ENCODE results near the gene SDF4. TPM values are rescaled to one million over a fixed set of nuclear protein-coding genes. Genes with fewer than 3 reads are reported as not detected.

Gene SDF4
- total RNA-seq, 4 donors from 2014 or later = 109 to 144 (median 138) TPM

GRCh38 chr1:1256956-1257871 is 25.4 kb upstream of the SDF4 start:
- Histone ChIP-seq H3K4me1 (no peaks in the 10 kb centered on the region), H3K27ac (no peak overlapping the region), H3K27me3 (no peaks in the 10 kb centered on the region), H3K9me3 (no peaks in the 10 kb centered on the region), H3K36me3 (peaks cover 34 to 42% of the 10 kb centered on the region in 2 donors), H3K4me3 (replicated peaks in 1 of 3) (no peak overlapping the region)
- DNase-seq = no peak
- WGBS, 2 donors = 92 to 95% methylated on average over 30 of the region's 31 CpGs
- TF ChIP-seq, protein P1, sequence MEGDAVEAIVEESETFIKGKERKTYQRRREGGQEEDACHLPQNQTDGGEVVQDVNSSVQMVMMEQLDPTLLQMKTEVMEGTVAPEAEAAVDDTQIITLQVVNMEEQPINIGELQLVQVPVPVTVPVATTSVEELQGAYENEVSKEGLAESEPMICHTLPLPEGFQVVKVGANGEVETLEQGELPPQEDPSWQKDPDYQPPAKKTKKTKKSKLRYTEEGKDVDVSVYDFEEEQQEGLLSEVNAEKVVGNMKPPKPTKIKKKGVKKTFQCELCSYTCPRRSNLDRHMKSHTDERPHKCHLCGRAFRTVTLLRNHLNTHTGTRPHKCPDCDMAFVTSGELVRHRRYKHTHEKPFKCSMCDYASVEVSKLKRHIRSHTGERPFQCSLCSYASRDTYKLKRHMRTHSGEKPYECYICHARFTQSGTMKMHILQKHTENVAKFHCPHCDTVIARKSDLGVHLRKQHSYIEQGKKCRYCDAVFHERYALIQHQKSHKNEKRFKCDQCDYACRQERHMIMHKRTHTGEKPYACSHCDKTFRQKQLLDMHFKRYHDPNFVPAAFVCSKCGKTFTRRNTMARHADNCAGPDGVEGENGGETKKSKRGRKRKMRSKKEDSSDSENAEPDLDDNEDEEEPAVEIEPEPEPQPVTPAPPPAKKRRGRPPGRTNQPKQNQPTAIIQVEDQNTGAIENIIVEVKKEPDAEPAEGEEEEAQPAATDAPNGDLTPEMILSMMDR (IDR thresholded peaks at IDR 0.05) = no peak
- no peak for TF ChIP-seq POLR2A (IDR thresholded peaks at IDR 0.05)
- intact Hi-C loops (cut with DNase I) = no loop called here

DNA sequence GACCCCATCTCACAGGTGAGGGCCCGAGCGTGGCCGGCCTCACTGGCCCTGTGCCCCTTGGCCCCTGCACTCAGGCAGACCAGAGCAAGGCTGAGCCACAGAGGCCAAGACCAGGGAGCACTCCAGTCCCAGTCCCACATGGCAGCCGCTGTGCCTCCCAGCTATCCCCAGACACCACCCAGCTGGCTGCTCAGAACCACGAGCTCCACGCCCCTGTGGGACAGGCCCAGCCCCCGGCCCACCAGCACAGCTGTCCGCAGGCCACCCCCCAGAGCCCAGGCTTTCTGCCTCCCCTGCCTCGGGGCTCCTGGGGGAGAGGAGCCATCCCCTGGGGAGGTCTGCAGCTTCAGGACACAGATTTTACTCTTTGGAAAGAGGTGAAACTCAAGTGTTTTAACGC is 23.8 kb upstream of the SDF4 start:
- H3K36me3 ChIP-seq = peaks cover 26 to 32% of the 10 kb centered on the region in 2 donors
- 95 to 96% methylated on average over 9 to 10 of the region's 10 CpGs for WGBS, 2 donors
- no peaks in the 10 kb centered on the region for H3K9me3 ChIP-seq
- DNase-seq = no peak
- H3K4me3 ChIP-seq (replicated peaks in 1 of 3) = no peak overlapping the region
- intact Hi-C loops (cut with DNase I) = no loop called here
- TF ChIP-seq, protein P1 (IDR thresholded peaks at IDR 0.05) = no peak
- TF ChIP-seq POLR2A (IDR thresholded peaks at IDR 0.05) = no peak
- H3K27ac ChIP-seq = no peak overlapping the region
- no peaks in the 10 kb centered on the region for H3K27me3 ChIP-seq
- H3K4me1 ChIP-seq = no peaks in the 10 kb centered on the region

DNA sequence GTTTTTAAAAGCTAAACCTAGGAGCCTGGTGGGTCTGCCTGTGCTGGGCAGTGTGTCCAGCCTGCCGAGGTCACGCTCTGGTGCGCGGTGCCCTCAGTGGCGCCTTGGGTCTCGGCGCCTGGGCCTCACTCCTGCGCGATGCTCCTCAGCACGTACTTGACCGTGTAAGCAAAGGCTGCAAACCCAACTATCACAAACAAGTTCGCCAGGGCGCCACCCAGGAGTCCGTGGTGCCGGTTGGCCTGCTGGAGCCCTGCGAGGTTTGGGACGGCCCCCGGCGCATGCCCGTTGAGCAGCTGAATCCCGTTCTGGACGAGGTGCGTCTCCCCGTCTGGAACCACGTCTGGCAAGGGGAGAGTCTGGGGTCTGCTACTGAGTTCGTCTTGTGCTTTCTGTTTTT is 23.3 kb upstream of the SDF4 start:
- TF ChIP-seq, protein P1 (IDR thresholded peaks at IDR 0.05) = no peak
- TF ChIP-seq POLR2A (IDR thresholded peaks at IDR 0.05) = no peak
- peaks cover 25 to 28% of the 10 kb centered on the region in 2 donors for H3K36me3 ChIP-seq
- H3K9me3 ChIP-seq = no peaks in the 10 kb centered on the region
- intact Hi-C loops (cut with DNase I) = no loop called here
- no peaks in the 10 kb centered on the region for H3K4me1 ChIP-seq
- H3K27ac ChIP-seq = no peak overlapping the region
- H3K4me3 ChIP-seq (replicated peaks in 1 of 3) = no peak overlapping the region
- WGBS, 2 donors = 94 to 95% methylated on average over 26 of the region's 26 CpGs
- no peaks in the 10 kb centered on the region for H3K27me3 ChIP-seq
- no peak for DNase-seq

DNA sequence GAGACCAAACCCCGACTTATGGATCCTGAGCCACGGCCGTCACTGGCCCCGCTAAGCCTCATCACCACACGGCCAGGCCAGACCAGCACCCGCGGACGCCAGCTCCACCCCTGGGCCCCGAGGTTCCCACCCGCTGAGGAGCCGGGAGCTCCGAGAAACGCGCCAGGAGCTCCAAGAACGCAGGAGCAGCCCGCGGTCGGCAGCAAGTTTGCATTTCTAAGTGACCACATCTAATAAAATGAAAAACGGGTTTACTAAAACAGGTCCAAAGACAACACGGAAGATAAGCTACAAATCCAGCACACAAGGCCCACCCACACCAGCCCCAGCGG is 22.8 kb upstream of the SDF4 start:
- Histone ChIP-seq H3K36me3 (peaks cover 25 to 28% of the 10 kb centered on the region in 2 donors), H3K27me3 (no peaks in the 10 kb centered on the region), H3K27ac (no peak overlapping the region), H3K9me3 (no peaks in the 10 kb centered on the region), H3K4me3 (replicated peaks in 1 of 3) (no peak overlapping the region), H3K4me1 (no peaks in the 10 kb centered on the region)
- TF ChIP-seq POLR2A (IDR thresholded peaks at IDR 0.05) = no peak
- TF ChIP-seq, protein P1 (IDR thresholded peaks at IDR 0.05) = no peak
- WGBS, 2 donors = 91 to 98% methylated on average over 9 to 21 of the region's 21 CpGs
- DNase-seq = no peak
- intact Hi-C loops (cut with DNase I) = no loop called here

- WGBS, 2 donors = 95 to 97% methylated on average over 36 to 41 of the region's 50 CpGs
- TF ChIP-seq POLR2A (IDR thresholded peaks at IDR 0.05) = no peak
- no peaks in the 10 kb centered on the region for H3K4me1 ChIP-seq
- no peak for DNase-seq
- no peak overlapping the region for H3K27ac ChIP-seq
- no peaks in the 10 kb centered on the region for H3K27me3 ChIP-seq
- intact Hi-C loops (cut with DNase I) = no loop called here
- H3K36me3 ChIP-seq = peaks cover 25 to 28% of the 10 kb centered on the region in 2 donors
- H3K4me3 ChIP-seq (replicated peaks in 1 of 3) = no peak overlapping the region
- H3K9me3 ChIP-seq = no peaks in the 10 kb centered on the region
These were observed 22.3 kb upstream of the SDF4 start for GRCh38 chr1:1253972-1254666.
